GM21526 (cell line): ENCODE results near the gene USP35.

ENCODE experiments used
- ATAC-seq: cut with Tn5 transposase; IDR thresholded peaks from one replicate; pipeline ENCODE4 v1.9.1; 2021; ENCODE audit warnings: moderate library complexity; ENCODE audit not compliant: unreplicated experiment, low FRiP score

USP35 gene

GRCh38 chr11:78188286-78189173, at the start of gene USP35, which contains the start of gene KCTD21:
TSS of gene USP35 (plus strand) at chr11:78188919. CDS start at chr11:78196246, 7,327 bp downstream.
TSS of gene KCTD21 (minus strand) at chr11:78188626. CDS start at chr11:78174554, 14,072 bp downstream.
- peak; percentile 96 for ATAC-seq

GRCh38 chr11:78139422-78140391, 49.0 kb upstream of the USP35 start, which contains the start of gene ALG8:
TSS of gene ALG8 (minus strand) at chr11:78139626. CDS start at chr11:78139588, 38 bp downstream.
- ATAC-seq, result peak; percentile 92

GRCh38 chr11:78140392-78141077, 48.2 kb upstream of the USP35 start:
- no peak for ATAC-seq

DNA sequence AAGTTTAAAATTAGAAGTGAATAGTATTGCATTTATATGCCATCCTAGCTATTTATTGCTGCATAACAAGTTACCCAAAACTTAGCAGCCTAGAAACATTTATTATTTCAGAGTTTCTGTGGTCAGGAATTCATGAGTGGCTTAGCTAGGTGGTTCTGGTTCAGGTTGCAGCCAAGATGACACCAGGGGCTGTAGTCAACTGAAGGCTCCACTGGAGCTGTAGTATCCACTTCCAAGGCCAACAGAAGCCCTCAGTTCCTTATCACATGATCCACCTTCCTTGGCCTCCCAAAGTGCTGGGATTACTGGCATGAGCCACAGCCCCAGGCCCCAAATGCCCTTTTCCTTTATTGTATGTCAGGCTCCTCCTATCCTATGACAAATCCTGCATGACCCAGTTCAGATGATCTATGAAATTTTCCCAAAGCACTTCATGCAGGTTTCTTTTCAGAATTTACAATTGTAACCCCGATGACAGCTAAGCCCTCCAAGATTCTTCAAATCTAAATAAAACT, 43.2 kb upstream of the USP35 start:
- ATAC-seq, result no peak

DNA sequence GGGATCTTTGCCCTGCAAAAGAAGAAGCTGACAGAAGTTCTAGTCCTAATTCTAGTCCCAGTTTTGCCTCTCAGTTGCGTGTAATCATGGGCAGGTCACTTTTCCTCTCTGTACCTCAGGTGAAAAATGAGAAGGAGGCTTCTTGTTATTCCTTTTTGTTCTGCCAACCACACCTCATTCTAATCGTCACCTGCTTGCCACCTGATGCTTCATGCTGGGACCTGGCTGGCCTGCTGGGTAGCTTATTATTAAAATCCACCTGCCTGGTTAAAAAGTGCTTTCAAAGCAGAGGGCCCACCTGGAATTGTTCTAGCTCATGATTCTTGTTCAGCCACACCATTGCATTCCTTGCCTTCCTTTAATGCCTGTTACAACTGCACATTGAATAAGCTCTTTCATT, 40.9 kb upstream of the USP35 start:
- ATAC-seq, result no peak

DNA sequence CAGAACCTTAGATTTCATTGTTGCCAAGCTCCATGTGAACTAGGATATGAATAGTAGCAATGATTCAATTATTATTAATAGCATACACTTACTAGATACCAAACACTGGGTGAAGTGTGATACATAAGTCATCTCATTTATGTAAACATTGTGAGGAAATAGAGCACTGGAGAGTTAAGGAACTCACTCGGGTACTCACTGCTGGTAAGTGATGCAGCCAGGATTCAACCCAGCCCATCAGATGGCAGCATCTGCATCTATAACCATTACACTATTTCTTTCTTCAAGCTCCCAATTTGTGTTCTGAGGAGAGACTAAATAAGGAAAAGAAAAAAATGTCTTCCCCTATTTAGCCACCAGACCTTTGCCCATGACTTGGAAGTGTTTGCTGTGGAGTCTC, 39.1 kb upstream of the USP35 start:
- ATAC-seq, result no peak

DNA sequence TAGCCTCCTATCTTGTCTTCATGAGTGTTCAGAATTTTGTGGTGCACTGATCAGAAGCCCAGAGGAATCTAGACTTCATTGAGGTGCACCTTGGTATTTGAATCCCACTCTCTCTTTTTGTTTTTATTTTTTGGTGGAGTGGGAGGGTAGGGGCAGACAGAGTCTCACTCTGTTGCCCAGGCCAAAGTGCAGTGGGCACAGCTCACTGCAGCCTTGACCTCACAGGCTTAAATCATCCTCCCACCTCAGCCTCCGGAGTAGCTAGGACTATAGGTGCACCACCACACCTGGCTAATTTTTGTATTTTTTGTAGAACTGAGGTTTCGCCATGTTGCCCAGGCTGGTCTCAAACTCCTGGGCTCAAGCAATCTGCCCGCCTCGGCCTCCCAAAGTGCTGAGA, 38.4 kb upstream of the USP35 start:
- ATAC-seq, result no peak

GRCh38 chr11:78150754-78151153, 38.0 kb upstream of the USP35 start:
- no peak for ATAC-seq

DNA sequence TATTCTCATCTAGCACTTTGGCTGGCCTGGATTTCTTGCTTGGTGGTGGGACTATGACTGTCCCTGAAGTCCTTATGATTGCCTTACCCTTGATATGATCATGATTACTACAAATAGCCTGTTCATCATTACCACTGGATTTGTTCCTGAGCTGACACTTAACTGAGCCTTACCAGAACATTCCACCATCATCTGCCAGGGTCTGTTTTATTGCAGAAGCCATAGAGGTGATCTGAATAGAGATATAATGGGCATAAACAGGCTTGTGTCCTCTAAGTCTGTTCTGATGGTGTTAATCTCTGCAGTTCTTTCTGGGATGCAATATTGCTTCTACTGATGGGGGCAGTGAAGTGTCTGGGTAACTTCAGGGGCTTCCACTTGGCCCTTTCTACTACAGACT, 36.9 kb upstream of the USP35 start:
- ATAC-seq, result no peak

DNA sequence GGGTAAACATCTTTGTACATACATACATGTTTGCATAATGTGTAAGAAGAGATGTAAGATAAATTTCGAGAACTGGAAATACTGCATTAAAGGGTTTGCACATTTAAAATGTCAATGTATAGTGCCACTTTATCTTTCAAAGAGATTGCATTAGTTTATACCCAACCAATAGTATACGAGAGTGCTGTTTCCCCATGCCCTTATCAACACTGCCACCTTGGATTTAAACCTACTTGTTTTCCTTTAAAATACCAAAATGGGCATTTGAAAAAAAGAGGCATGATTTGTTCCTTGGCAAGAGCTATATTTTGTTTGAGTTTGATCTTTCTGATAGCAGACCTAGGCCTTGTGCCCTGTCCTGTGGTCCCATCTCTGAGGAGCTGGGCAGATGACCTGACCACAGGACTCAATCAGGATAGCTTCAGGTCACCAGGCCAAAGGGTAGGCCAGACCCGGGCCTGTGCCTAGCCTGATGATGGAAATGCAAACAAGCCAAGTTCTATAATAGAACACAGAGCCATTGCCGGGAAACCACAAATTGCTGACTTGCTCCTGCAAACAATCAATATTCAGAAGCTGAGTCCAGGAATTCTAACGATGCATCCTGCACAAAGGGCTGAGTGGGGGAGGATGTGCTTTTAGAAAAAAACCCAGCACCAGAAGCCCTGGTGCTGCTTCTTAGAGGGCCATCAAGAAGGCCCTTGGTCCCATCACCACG, 32.4 kb upstream of the USP35 start:
- no peak for ATAC-seq

DNA sequence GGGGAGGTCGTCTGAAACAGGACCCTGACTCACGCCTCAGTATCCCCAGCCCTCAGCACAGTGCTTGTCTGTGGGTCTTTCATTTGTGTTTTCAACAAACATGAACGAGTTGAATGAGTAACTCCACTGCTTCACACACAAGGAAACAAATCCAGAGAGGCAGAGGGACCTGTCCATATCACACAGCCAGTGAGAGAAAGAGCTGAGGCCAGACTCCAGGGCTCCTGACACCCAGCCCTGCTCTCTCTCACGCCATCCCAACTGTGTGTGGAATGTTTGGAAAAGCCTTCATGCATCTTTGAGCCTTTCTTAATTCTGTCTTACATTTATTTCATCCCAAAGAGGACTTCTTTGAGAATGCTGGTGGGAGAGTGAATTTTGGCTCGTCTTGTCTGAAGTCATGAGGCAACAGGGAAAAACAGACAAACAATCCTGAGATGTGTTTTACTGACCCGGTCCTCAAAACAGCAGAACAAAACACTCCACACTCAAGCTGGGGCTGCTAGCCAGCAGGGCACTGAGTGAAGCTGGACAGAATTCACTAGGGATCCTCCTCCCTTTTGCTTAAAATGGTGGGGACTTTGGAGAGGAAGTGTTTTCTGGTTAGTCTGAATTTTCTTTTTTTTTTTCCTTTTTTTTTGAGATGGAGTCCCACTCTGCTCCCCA, 29.6 kb upstream of the USP35 start:
- no peak for ATAC-seq

GRCh38 chr11:78160557-78160956, 28.2 kb upstream of the USP35 start:
- ATAC-seq, result no peak

- no peak for ATAC-seq
These were observed 27.4 kb upstream of the USP35 start for GRCh38 chr11:78161346-78161745.

- no peak for ATAC-seq
These were observed 26.8 kb upstream of the USP35 start for GRCh38 chr11:78161962-78162371.

DNA sequence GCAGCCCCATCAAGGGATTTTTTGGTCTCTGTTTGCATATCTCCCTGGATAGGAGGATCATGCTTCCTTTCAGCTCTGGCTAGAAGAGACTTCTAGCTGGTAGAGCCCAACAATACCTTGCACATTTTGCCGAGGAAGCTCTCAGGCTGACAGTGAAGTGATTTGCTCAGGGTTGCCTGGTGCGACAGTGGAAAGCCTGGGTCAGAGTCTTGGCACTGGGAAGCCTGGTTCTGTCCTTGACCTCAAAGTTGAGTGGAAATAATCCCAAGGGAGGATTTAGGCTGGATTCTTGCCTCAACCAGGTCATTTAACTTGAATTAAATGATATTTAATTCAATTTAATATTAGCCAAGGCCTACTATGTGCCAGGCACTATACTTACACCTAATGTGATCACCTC, 24.9 kb upstream of the USP35 start:
- ATAC-seq, result no peak

- no peak for ATAC-seq
These were observed 24.2 kb upstream of the USP35 start for GRCh38 chr11:78164471-78164870.

DNA sequence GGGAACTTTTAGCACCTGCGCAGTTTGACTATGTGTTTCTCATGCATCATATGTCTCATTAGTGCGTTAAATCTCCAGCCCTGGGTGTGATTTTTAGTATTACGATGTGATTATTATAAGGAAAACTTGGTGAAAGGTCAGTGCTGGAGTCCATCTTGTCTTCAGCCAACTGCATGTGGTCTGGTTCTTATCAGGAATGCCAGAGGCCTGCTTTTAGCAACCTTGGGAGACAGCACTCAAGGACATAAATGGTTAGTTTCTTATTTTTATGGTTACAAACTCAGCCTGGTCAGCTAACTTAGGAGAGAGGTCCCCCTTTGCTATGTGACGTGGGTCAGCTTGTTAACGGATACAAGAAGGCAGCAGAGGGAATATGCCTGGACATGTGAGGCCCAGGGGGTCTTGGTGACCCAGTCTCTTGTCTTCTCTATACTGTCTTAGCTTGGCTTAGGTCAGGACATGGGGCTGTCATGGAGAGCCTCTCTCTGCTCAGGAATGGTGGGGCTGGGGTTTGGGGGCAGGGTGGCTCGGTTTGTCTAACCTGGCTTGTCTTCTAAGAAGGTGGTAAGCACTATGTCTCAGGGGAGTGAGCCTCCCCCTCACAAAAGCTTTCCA, 21.8 kb upstream of the USP35 start:
- ATAC-seq, result no peak
